ENCODE results near the gene LSM14B.

The LSM14B gene

GRCh38 chr20:62158541-62158940, 36.3 kb downstream of the LSM14B start:
- DNase-seq (ENCODE audit: low read depth): no peak
- TF ChIP-seq CTCF (IDR thresholded peaks at IDR 0.05; ENCODE audit: insufficient read depth, low read depth, low read length, missing control alignments): no peak
- H3K4me3 ChIP-seq (ENCODE audit: low read depth, low read length): no peak overlapping the region

GRCh38 chr20:62159052-62159451, 36.8 kb downstream of the LSM14B start:
- TF ChIP-seq CTCF (IDR thresholded peaks at IDR 0.05; ENCODE audit: insufficient read depth, low read depth, low read length, missing control alignments): no peak
- H3K4me3 ChIP-seq (ENCODE audit: low read depth, low read length): no peak overlapping the region
- DNase-seq (ENCODE audit: low read depth): no peak

- TF ChIP-seq CTCF (IDR thresholded peaks at IDR 0.05; ENCODE audit: insufficient read depth, low read depth, low read length, missing control alignments): no peak
- peak; percentile 79 for DNase-seq (ENCODE audit: low read depth)
- no peak overlapping the region for H3K4me3 ChIP-seq (ENCODE audit: low read depth, low read length)
These were observed 37.6 kb downstream of the LSM14B start for GRCh38 chr20:62159839-62160238.

GRCh38 chr20:62160253-62160652, 38.0 kb downstream of the LSM14B start:
- TF ChIP-seq CTCF (IDR thresholded peaks at IDR 0.05; ENCODE audit: insufficient read depth, low read depth, low read length, missing control alignments): no peak
- H3K4me3 ChIP-seq (ENCODE audit: low read depth, low read length): no peak overlapping the region
- DNase-seq (ENCODE audit: low read depth): no peak

GRCh38 chr20:62160876-62161275, 38.6 kb downstream of the LSM14B start:
- DNase-seq (ENCODE audit: low read depth): no peak
- no peak overlapping the region for H3K4me3 ChIP-seq (ENCODE audit: low read depth, low read length)
- no peak for TF ChIP-seq CTCF (IDR thresholded peaks at IDR 0.05; ENCODE audit: insufficient read depth, low read depth, low read length, missing control alignments)

GRCh38 chr20:62161347-62161746, 39.1 kb downstream of the LSM14B start:
- no peak for DNase-seq (ENCODE audit: low read depth)
- no peak for TF ChIP-seq CTCF (IDR thresholded peaks at IDR 0.05; ENCODE audit: insufficient read depth, low read depth, low read length, missing control alignments)
- no peak overlapping the region for H3K4me3 ChIP-seq (ENCODE audit: low read depth, low read length)

GRCh38 chr20:62162765-62163484, 40.6 kb downstream of the LSM14B start:
- no peak for DNase-seq (ENCODE audit: low read depth)
- no peak overlapping the region for H3K4me3 ChIP-seq (ENCODE audit: low read depth, low read length)

More at GRCh38 chr20:62162765-62163484, 40.6 kb downstream of the LSM14B start:
- no peak for TF ChIP-seq CTCF (IDR thresholded peaks at IDR 0.05; ENCODE audit: insufficient read depth, low read depth, low read length, missing control alignments)
